Progenitor cell of endocrine pancreas (in vitro differentiated cells): Measurements from ENCODE around the gene ARFGAP2. TPM values are rescaled to one million over a fixed set of nuclear protein-coding genes. Genes with fewer than 3 reads are reported as not detected.

ENCODE experiments used
- DNase-seq: peaks from one replicate; pipeline ENCODE4 v3.0.0; 2021; ENCODE audit warnings: low spot score; ENCODE audit not compliant: unreplicated experiment
- H3K27ac Mint-ChIP-seq: 2 replicates; pipeline ENCODE4 v1.8.0; 2021; ENCODE audit warnings: mild to moderate bottlenecking, moderate library complexity, mixed read lengths
- H3K27me3 Mint-ChIP-seq: 2 replicates; pipeline ENCODE4 v1.8.0; 2021; ENCODE audit warnings: mixed read lengths
- H3K36me3 Mint-ChIP-seq: 2 replicates; pipeline ENCODE4 v1.8.0; 2022; ENCODE audit warnings: mixed read lengths; ENCODE audit not compliant: insufficient read depth
- H3K4me1 Mint-ChIP-seq: 2 replicates; pipeline ENCODE4 v1.8.0; 2021; ENCODE audit warnings: low read depth, mixed read lengths
- H3K4me3 Mint-ChIP-seq: 2 replicates; pipeline ENCODE4 v1.8.0; 2021; ENCODE audit warnings: low read depth, mild to moderate bottlenecking, moderate library complexity, mixed read lengths
- H3K9me3 Mint-ChIP-seq: 2 replicates; pipeline ENCODE4 v1.8.0; 2021; ENCODE audit warnings: low read depth, mixed read lengths
- total RNA-seq: library from RNA; stranded (reverse); gene quantifications from 2 replicates; pipeline ENCODE4 v1.2.1, GENCODE V29; 2021
- TF ChIP-seq, protein P1 (sequence below): fragments of 200-600 bp; sonication (generic); IDR thresholded peaks from one replicate; pipeline ENCODE4 v1.5.0; 2021; ENCODE audit warnings: antibody characterized with exemption, mild to moderate bottlenecking; ENCODE audit not compliant: unreplicated experiment

The ARFGAP2 gene
- total RNA-seq, 1 donor from 2014 or later, result 109 TPM

GRCh38 chr11:47163193-47163592 lies 13.5 kb downstream of the ARFGAP2 start:
- Mint-ChIP-seq H3K27ac (no peak overlapping the region), H3K9me3 (no peaks in the 10 kb centered on the region), H3K4me1 (peaks cover 5% of the 10 kb centered on the region), H3K27me3 (no peaks in the 10 kb centered on the region), H3K36me3 (peaks cover 3% of the 10 kb centered on the region), H3K4me3 (no peak overlapping the region)
- DNase-seq, result no peak
- TF ChIP-seq, protein P1, sequence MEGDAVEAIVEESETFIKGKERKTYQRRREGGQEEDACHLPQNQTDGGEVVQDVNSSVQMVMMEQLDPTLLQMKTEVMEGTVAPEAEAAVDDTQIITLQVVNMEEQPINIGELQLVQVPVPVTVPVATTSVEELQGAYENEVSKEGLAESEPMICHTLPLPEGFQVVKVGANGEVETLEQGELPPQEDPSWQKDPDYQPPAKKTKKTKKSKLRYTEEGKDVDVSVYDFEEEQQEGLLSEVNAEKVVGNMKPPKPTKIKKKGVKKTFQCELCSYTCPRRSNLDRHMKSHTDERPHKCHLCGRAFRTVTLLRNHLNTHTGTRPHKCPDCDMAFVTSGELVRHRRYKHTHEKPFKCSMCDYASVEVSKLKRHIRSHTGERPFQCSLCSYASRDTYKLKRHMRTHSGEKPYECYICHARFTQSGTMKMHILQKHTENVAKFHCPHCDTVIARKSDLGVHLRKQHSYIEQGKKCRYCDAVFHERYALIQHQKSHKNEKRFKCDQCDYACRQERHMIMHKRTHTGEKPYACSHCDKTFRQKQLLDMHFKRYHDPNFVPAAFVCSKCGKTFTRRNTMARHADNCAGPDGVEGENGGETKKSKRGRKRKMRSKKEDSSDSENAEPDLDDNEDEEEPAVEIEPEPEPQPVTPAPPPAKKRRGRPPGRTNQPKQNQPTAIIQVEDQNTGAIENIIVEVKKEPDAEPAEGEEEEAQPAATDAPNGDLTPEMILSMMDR, result no peak

DNA sequence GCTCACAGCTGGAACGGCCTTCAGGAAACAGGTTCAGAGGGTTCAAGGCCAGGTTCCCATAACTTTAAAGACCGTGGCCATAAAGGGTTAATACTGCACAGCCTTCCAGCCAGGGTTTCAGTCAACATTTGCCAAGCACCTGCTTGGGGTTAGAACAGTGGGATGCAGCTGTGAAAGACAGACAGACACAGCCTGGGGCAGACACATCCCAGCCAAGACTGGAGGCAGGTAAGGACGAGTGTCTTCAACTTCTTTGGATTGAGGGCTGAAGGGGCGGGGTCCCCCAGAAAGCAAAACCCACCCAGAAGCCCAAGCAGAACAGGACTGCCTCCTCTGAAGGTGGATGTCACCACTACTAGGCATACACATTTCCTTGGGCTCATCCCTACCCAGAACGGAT lies 14.3 kb downstream of the ARFGAP2 start:
- Mint-ChIP-seq H3K9me3 (no peaks in the 10 kb centered on the region), H3K4me3 (no peak overlapping the region), H3K27ac (no peak overlapping the region), H3K36me3 (peaks cover 3% of the 10 kb centered on the region), H3K4me1 (peaks cover 8% of the 10 kb centered on the region), H3K27me3 (no peaks in the 10 kb centered on the region)
- TF ChIP-seq, protein P1, result no peak
- no peak for DNase-seq

- no peak overlapping the region for H3K4me3 Mint-ChIP-seq
- no peak overlapping the region for H3K27ac Mint-ChIP-seq
- no peak for DNase-seq
- no peaks in the 10 kb centered on the region for H3K27me3 Mint-ChIP-seq
- H3K9me3 Mint-ChIP-seq, result no peaks in the 10 kb centered on the region
- TF ChIP-seq, protein P1, result no peak
- H3K36me3 Mint-ChIP-seq, result peaks cover 3% of the 10 kb centered on the region
- H3K4me1 Mint-ChIP-seq, result peaks cover 8% of the 10 kb centered on the region
Observed at GRCh38 chr11:47161890-47162289, 14.8 kb downstream of the ARFGAP2 start.

DNA sequence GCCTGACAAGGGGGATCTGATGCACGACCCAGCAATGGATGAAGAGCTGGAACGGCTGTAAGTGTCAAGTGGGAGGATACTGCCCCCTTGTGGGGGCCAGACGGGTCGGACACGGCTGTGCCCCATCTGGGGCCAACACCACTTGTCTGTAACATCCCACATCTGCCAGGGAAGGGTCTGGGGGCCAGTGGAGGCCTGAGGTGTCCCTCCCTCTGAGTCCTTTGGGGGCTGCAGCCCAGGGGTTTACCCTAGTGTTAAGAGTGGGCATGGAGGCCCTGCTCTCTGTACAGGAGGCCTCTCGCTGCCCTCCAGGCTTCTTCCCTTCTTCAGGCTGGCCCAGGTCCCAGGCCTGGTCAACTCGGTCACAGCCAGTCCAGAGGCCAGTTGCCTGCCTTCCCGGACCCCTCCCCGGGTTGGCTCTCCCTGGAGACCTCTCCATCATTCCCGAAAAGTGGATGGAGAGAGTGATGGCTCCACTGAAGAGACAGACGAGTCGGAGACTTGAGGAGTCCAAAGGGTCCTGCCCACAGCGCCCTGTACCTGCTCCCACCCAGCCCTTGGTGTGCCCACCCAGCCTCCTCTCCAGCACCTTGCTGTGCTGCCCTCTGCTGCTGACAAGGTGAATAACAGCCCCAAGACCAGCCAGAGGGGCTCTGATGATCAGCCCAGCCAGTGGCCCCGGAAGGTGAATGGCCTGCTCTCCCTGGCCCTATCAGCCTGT lies 15.4 kb downstream of the ARFGAP2 start:
- Mint-ChIP-seq H3K4me1 (peaks cover 8% of the 10 kb centered on the region), H3K36me3 (peaks cover 3% of the 10 kb centered on the region), H3K27ac (peak overlapping the region; percentile 33), H3K4me3 (no peak overlapping the region), H3K27me3 (no peaks in the 10 kb centered on the region), H3K9me3 (no peaks in the 10 kb centered on the region)
- peak; percentile 40 for DNase-seq
- TF ChIP-seq, protein P1, result peak; percentile 59

DNA sequence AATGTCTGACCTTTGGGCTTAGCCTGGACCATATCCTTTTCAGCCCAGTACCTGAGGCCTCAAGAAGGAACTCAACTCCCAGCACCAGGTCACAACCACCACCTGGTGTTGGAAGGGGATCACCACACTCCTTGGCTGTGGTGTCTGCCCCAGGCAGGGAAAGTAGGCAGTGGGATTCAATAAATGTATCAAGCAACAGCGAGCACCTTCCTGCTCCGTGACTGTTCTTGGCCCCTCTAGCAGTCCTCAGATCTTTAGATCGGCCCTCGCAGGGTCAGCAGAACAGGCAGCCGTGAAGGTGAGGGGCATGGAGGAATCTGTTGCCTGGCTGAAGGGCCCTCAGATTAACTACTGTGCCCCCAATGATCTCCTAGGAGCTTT lies 15.9 kb downstream of the ARFGAP2 start:
- Mint-ChIP-seq H3K27ac (no peak overlapping the region), H3K9me3 (no peaks in the 10 kb centered on the region), H3K4me3 (no peak overlapping the region), H3K27me3 (no peaks in the 10 kb centered on the region), H3K36me3 (peaks cover 3% of the 10 kb centered on the region), H3K4me1 (peaks cover 8% of the 10 kb centered on the region)
- DNase-seq, result no peak
- TF ChIP-seq, protein P1, result no peak
